Activated CD8-positive, alpha-beta memory T cell treated with anti-CD3 and anti-CD28 coated beads, Interleukin-2, amount 50 U/mL, for 24 hours (primary cell): Measurements from ENCODE around the gene SLC16A12.

Source experiments
- DNase-seq: peaks from one replicate; pipeline ENCODE4 v3.0.0-alpha.2; 2020; ENCODE audit errors: extremely low read depth

The SLC16A12 gene

DNA sequence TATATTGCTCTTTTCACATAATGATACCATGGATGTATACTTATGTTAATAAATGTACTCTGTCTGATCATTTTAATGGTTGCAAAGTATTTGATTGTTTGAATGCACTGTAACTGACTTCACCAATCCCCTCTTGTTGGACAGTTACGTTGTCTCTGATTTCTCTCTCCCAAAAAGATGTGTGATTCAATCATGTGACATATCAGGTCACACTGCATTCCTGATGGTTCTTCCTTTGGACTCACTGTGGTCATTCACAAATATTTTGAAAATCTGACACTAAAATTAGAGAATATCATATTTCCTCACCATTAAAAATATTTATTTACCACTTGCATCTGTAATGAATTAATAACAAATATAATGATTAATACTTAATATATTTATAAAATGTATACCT is 22.2 kb downstream of the SLC16A12 start:
- no peak for DNase-seq

GRCh38 chr10:89505640-89506275 is 29.6 kb downstream of the SLC16A12 start:
- no peak for DNase-seq

GRCh38 chr10:89504691-89505090 is 30.7 kb downstream of the SLC16A12 start:
- DNase-seq: no peak

GRCh38 chr10:89503652-89504370 is 31.6 kb downstream of the SLC16A12 start:
- no peak for DNase-seq

GRCh38 chr10:89503151-89503550 is 32.2 kb downstream of the SLC16A12 start:
- no peak for DNase-seq

DNA sequence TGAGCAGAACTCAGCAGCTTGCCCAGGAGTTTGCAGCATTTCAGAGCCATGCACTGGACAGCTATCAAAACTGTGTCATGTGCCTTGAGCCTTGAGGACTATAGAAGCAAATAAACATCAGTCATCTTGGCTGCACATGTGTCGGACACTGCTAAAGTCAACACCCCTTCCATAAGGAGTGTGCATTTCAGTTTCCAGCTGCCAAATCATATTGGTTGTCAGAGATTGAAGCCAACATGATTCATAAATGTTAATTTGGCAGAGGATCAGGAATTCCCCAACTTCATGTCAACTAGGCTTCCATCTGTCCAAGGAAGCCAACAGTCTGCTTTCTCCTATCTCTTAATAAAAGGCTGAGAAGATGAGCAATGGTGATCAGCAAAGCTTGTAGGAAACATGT is 32.8 kb downstream of the SLC16A12 start:
- no peak for DNase-seq

GRCh38 chr10:89494575-89494974 is 40.8 kb downstream of the SLC16A12 start:
- DNase-seq: no peak

DNA sequence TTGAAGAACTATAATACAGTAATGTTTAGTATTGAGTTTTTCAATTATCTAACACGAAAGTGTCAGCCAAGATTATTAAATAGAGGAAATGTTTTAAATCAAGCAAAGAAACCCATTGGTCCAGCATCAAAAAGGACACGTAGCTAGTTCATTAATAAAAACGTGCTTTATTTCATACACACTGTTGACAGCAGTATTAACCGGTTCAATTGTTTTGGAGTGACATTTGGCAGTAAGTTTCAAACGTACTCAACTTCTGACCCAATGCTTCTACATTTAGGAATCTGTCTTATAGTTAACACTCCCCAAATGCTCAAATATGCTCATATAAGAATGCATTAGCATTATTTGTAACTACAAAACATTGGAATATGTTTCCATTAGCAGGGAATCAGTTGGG is 41.3 kb downstream of the SLC16A12 start:
- no peak for DNase-seq

- no peak for DNase-seq
Measured at GRCh38 chr10:89491932-89492331, 43.5 kb downstream of the SLC16A12 start.

DNA sequence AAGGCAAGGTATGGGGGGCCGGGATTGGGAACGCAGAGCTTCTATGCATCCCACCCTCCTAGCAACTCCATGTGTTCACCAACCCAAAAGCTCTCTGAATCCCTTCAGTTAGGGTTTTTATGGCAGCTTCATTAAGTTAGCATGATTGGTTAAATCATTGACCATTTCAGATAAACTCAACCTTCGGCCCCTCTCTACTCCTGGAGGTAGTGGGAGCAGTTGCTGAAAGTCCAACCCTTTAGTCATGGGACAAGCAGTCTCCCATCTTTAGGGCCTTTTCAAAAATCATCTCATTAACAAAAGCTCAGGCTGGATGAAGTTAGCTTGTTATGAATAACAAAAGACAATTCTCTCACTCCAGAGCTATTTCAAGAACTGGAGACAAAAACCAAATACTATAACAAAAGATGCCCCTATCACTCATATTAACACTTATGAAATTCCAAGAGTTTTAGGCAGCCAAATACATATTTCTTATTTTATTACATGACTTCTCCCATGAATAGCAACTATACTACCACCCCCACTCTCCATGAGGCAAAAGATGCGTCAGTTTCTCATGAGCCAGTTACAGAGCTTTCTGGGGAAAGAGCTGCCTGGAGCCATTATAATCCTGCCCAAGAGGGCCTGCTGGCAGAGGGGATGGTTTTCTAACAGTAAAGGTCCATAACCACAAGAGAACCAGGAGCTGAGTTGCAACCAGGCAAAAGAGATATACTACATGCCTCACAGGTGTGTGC is 44.6 kb downstream of the SLC16A12 start:
- no peak for DNase-seq

DNA sequence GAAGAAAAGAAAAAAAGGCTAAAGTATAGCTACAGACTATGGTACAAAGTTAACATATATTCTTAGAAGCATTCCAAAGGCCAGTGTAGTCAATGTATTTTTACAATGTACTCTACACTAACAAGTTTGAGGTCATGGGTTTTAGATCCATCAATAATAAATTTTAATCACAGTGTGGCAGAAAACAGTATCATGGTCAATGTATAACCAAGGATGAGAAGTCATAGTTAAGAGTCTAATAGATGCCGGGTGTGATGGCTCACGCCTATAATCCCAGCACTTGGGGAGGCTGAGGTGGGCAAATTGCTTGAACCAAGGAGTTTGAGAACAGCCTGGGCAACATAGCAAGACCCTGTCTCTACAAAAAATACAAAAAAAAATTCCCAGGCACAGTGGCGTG is 53.1 kb downstream of the SLC16A12 start:
- no peak for DNase-seq

DNA sequence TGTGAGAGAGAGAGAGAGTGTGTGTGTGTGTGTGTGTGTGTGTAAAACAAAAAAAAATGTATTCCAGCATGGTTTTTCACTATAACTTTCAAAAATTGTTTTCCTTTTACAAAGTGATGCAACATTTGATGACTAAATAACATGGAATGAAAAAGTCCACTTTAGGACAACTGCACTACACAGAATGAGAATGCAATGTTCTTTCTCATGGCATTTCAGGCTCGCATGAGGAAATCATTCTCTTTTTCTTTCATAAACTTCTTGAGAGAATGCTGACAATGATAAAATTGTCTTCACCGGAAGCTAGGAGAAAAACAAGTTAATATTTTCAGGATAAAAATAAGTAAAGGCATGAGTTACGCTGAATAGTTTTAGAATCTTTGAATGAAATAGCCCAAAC is 53.7 kb downstream of the SLC16A12 start:
- no peak for DNase-seq

DNA sequence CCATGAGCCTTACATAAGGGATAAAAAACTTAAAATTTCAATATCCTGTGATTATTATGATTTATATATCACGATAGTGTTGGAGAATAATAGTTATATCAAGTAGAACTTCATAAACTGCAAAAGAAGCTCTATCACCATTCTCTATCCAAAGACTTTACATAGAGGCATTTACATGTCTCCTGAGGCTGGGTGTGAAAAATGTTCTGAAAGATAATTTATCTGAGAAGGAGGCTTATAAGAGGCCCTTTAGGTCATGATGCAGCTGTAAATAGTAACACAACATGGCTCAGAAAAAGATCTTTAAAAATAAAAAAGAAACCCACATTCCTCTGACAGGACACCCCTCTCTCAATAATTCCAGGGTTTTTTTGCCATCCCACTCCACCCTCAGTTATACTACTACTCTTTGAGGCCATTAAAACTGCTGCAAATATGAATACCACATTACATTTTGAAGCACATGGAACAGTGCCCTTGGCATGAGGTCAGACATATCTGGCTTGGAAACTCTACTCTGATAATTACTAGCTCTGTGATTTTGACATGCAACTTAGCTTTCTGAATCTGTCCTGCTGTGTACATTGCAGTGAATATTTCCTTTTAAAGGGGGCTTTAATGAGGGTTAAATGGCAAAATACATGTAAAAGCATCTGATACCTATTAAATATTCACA is 55.5 kb downstream of the SLC16A12 start:
- DNase-seq: no peak

- no peak for DNase-seq
Measured at GRCh38 chr10:89478739-89479654, 56.4 kb downstream of the SLC16A12 start.

DNA sequence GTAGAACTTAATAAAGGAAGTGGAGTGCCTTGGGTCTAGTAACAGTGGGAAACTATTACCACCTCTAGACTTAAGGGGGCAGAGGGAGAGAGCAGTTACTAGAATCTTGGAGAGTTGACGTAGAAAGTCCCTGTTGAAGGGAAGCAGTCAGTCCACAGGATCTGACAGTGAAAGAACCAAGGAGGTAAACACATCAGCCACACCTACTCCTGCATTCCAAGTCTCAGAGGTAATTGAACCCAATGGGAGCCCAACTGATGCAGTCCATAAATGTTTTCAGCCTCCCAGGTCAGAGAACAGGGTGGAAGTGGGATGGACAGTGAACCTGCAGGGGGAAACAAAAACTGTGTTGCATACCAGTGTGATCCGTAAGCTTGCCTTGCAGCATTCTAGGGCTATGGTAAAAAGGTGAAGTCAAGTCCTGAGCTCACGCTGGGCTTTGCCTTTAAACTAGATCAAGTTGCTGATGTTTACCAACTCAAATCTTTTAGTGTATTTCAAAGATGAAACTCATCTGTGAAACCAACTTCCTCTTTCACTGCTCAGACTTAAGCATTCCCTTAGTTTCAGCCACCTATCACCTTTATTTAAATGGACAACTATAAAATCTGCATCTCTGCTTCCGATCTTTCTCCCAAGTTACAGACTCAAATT is 57.2 kb downstream of the SLC16A12 start:
- DNase-seq: no peak

DNA sequence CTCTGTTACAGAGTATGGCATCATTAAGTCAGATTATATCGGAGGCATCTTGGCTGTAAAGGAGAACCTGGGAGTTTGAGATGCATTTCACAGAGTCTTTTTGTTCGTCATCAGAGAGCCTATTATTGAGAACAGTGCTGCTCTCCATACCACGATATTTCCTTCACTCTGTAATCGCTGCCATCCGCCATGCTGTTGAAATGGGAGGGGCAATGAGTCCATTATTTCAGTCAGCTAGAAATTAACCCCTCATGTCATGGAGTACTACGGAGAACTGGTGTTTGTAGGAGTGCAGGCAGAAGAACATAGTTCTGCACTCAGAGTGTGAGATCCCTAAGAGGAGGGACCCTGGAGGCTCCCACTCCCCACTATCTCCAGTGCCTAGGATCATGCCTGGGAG is 59.2 kb downstream of the SLC16A12 start:
- no peak for DNase-seq

DNA sequence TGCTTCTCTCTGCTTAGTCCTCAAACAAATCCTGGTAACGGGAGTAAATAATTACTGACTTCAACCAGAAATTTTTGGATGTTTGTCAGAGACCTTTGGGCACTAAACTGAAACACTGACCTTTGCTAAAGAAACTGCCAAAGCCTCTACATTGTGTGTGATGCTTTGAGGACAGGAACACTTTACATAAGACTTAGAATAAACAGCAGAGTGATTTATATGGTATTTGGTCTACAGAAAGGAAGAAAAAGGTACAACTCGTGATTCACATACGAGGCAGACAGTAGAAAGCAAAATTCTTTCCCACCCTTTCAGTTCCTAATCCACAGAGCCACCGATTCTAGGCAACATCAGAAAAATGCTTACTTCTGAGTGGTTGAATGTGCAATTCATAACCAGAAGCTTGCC is 59.8 kb downstream of the SLC16A12 start:
- DNase-seq: no peak

- DNase-seq: no peak
Measured at GRCh38 chr10:89475125-89475524, 60.3 kb downstream of the SLC16A12 start.

DNA sequence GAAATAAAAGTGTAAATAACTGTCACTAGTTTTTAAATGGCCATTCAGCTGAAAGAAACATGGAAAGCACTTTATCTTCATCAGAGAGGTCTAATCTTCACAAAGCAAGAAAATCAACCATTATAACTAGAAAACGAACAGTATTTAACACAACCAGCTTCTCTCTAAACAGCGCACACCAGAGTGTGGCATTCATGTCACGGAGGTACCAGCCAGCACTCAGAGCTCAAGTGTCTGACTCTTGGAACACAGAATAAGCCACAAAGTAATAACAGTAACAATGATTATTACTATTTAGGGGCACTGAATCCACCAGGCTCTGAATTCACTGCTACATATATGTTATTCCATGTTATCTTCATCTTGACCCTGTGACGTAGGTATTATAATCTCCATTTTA is 60.9 kb downstream of the SLC16A12 start:
- DNase-seq: no peak

DNA sequence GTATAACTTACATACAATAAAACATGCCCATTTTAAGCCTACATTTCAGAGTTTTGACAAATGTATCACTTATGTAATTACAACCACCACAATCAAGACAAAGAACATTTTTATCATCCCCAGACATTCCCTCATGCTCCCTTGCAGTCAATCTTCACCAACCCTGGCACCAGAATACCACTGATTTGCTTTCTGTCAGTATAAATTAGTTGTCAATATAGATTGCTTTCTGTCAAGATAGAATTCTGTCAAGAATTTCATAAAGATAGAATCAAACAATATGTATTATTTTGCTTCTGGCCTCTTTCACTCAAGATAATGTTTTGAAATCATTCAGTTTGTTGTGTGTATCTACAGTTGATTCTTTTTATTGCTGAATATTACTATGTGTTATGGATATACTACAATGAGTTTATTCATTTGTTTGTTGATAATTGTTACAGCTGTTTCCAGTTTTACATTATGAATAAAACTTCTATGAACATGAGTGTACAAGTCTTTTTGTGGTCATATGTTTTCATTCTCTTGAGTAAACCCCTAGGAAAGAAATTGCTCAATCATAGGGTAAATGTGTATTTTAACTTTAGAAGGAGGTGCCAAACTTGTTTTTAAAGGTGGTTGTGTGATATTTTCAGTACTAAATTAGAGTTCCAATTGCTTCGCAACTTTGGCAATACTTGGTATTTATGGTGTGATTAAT is 64.1 kb downstream of the SLC16A12 start:
- no peak for DNase-seq
